Activated CD8-positive, alpha-beta memory T cell treated with anti-CD3 and anti-CD28 coated beads, Interleukin-2, amount 50 U/mL, for 48 hours (primary cell): Measurements from ENCODE around the gene TMEM229A.
"Not testable (repeated sequence)": the region's sequence is repeated elsewhere in the genome, so short reads cannot be mapped to it uniquely, and the experiment has no call there.

Experiments used
- DNase-seq: peaks from one replicate; pipeline ENCODE4 v3.0.0-alpha.2; 2020

TMEM229A gene

DNA sequence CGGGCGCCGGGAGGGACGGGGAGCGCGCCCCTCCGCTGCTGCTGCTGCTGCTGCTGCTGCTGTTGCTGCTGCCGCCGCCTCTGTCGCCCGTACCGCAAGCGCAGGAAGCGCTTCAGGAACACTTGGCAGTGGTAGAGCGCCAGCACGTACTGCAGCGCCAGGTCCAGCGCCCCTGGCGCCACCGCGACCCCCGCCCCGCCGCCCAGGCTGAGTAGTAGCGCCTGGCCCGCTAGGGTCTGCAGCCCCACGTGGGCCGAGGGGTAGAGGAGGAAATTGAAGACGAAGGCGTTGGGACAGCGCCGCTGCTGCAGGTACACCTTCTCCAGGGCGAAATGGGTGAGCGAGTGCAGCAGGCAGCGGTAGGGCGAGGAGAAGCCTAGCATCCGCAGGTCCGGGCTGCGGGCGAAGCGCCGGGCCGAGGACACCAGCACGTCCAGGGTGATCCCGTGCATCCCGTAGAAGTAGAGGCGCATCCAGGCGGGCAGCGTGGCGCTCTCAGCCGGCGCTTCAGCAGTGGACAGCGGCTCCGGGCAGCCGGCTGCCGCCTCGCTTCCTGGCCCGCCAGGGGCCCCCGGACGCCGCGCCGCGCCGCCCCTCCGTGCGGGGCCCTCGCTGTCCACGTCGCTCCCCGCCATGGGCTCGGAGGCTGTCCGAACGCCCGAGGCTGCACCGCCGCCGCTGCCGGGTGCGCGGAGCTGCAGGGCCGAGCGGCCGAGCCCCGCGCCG, at the start of gene TMEM229A:
Gene TMEM229A, minus strand, starts transcription at position 699 of the 726 bp plus-strand sequence. Its CDS starts 64 bp downstream, at position 635.
- DNase-seq, result peak; percentile 52

GRCh38 chr7:124082234-124082633, 49.4 kb upstream of the TMEM229A start:
- DNase-seq, result not testable (repeated sequence)

GRCh38 chr7:124077546-124077945, 44.7 kb upstream of the TMEM229A start:
- no peak for DNase-seq

- DNase-seq, result no peak
These were observed 44.0 kb upstream of the TMEM229A start for GRCh38 chr7:124076841-124077240.

GRCh38 chr7:124074007-124074406, 41.1 kb upstream of the TMEM229A start:
- DNase-seq, result no peak

DNA sequence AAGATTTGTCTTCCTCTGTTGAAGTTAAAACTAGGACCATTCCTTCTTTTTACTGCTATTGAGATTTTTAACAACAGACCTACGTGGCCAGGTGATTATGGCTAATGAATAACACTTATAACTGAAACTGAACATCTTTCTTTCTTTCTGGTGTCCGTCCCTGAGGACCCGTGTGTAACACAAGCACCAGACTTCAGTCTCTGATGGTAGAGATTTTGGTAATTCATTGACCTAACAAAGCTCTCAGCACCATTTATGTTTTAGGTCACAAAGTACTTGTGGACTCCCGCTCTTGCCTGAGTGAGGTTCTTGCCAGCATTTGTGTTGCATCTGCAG, 40.4 kb upstream of the TMEM229A start:
- no peak for DNase-seq

GRCh38 chr7:124072603-124073309, 39.9 kb upstream of the TMEM229A start:
- no peak for DNase-seq

GRCh38 chr7:124071843-124072242, 39.0 kb upstream of the TMEM229A start:
- no peak for DNase-seq

GRCh38 chr7:124062171-124062570, 29.3 kb upstream of the TMEM229A start:
- no peak for DNase-seq

GRCh38 chr7:124060528-124060927, 27.7 kb upstream of the TMEM229A start:
- DNase-seq, result no peak

DNA sequence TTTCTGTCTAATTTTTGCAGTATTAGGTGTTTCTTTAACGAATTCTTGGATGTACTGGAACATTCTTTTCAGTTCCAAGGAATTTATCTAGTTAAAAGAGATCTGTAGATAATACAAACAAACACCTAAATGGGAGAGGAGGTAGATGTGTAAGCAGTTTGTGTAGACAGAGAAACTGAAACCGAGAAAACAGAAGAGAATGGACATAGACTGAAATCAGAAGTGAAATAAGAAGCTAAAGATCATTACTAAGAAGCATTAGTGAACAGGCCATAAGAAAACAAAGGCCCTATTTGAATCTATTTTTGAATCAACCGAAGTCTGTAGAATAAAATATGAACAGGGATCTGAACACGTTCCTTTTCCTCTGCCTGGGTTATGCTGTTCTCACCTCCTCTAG, 26.5 kb upstream of the TMEM229A start:
- no peak for DNase-seq

- DNase-seq, result no peak
These were observed 25.6 kb upstream of the TMEM229A start for GRCh38 chr7:124058515-124058914.

DNA sequence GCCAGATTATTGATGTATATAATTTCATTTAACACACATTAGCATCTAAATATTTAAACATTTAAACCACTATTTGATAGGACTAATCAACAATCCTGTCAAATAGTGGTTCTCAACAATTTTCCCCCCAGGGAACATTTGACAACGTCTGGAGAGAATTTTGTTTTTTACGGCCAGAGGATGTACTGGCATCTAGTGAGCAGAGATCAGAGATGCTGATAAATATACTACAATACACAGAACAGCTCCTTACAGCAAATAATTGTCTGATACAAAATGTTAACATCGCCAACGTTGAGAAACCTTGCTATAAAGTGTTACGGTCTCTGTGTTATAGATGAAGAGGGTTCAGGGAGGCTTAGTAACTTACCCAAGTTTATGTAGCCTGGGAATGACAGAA, 25.0 kb upstream of the TMEM229A start:
- DNase-seq, result no peak

DNA sequence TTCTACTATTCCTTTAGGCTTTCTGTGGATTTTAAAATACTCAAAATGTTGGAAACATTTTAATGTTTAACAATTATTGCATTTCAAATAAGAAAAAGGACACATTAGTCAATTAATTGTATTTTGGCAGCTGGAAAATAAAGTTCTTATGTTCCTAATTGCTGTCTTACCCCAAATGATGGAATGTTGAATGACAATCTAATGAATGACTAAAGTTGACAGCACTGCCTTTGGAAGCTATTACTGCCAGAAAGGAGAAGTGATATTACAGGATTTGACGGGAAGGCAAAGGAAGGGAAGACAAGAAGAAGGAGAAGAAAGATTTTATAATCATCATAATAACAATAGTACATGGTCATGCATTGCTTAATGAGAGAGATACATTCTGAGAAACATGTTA, 23.4 kb upstream of the TMEM229A start:
- DNase-seq, result no peak

DNA sequence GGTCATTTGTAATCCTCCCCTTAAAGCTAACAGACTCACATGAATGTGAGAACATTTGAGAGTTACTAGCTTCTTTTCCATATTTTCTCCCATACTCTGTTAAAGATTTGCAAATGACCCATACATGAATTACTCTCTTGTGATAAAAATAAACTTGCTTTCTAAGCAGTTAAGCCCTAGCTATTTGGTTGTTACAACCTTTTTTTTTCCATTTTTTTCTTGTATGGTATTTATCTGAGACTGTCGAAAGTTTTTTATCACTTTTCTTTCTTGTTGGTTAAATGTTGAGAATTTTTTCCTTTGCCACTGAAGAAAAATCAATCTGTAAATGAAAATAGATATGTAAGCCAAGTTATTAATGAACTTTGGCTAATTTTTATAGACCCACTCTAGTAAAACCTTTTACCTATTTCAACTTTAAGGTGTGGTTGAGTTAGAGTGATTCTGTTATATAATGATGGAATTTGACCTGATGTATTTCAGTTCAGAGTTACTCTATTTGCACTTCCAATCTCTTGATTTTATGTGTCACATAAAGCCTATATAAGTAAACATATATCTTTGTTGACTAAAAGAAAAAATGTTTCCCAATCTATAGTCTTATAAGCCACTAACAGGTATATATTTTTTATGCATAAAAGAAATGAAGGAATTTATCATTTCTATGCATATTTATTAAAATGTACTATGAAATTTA, 19.0 kb upstream of the TMEM229A start:
- DNase-seq, result no peak

DNA sequence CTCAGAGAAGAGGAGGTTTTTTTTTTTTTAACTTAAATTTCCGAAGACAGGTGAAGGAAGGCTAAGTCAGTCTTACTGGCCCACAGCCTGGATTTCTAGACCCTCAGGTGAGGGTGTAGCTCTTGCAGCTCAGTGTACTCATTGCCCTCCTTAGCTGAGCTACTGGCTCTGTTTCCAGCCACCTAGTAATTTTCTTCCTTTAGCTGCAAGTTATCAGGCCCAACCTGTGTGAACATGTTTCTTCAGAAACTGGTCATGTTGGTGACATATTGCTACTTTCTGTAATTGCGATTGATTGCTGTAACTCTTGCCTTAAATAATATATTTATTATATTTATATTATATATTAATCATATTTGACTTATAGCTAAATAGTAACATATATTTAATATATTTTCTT, 10.0 kb upstream of the TMEM229A start:
- DNase-seq, result no peak

DNA sequence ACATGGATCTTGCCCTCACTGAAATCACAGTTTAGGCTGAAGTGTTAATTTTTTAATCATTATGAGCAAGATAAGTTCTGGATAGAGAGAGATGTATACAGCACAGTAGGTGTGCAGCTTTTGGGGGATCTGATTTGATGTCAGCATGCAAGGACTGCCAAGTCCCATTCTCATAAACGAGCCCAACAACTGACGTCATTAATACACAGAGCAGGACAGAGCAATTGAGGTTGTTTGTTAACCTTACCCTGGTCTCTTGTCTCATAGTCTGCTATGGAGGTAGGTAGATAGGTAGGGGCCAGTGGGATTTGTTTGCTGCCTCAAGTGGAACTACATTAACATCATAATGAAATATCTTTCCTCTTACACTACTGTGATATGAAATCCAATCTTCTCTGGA, 8.6 kb upstream of the TMEM229A start:
- no peak for DNase-seq

DNA sequence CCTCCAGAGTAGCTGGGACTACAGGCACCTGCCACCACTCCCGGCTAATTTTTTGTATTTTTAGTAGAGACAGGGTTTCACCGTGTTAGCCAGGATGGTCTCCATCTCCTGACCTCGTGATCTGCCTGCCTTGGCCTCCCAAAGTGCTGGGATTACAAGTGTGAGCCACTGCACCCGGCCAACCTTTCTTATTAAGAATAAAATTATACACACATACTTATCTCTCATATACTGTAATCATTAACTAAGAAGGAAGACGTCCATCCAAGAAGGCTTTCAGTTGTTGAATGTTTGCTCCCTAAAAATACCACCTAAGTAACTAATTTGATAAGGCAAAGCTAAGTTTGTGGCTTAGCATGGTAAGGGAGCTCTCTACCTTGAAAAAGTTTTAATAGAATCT, 5.0 kb upstream of the TMEM229A start:
- DNase-seq, result not testable (repeated sequence)

DNA sequence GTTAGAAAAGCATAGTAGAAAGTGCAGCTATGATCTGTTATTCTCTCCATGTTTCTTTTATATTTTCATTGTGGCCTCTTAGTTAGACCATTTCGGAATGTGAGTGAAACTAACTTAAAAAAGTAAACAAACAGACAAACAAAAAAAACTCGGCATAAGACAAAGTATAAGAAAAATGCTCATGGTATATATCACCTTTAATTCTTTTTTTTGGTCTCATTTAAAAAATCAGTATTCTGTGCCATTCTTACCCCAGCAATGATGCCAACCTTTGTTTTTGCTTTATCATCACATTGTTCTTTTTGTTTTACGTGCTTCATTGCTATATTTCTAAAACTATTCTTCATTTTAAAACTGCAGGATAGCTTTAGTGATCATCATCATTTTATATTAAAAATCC, 2.8 kb upstream of the TMEM229A start:
- DNase-seq, result no peak

DNA sequence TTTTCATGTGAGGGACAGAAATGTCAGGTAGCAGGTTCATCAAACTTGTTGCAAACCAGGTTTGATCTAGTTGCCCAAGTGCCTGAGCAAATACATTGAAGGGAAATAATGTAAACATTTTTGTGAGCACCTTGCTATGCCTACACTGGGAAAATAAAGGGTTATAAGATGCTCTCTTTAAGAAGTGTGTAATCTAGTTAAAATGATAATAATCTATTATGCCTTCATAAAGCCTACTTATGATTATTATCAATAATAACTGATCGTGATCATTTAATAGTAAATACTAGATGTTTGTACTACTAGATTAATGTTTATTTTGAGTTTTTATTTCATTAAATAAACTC, 1.9 kb upstream of the TMEM229A start:
- DNase-seq, result no peak

DNA sequence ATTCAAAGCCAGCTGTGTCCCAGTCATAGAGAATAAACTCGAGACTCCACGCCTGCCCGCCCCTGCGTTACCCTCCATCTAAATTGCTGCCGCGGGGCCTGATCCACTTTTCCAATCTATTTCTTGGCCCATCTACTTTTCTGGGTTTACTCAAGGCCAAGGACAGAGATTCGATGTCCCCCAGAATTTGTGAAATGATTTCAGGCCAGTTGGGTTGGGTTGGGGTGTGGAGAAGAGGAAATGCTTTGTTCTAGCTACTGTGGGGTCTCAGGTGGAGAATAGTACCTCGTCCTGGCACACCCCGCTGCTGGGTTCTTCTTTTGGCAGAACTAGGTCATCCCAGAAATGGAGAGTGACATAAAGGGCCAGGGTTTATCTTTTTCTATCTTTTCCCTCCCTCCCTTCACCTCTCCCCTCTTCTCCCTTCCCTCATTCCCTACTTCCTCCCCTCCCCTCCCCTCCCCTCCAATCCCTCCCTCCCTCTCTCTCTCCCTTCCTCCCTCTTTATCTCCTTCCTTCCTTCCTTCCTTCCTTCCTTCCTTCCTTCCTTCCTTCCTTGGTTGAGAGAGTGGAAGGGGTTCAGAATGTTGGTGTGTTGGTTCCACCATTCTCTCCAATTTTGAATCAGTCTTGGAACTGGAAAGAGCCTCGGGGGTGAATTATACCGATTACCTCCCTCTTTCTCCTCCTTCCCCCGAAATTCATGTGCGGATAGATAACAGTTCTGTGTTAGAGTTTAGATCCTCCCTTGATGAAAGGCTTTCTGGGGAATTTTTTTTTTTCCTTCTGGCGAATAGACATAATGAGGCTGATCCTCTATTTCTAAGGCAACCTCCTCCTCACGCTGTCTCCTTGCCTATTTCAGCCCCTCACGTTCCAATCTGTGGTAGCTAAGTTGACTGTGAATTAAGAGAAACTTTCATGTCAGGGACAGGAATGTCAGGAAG, 1.2 kb upstream of the TMEM229A start:
- no peak for DNase-seq

DNA sequence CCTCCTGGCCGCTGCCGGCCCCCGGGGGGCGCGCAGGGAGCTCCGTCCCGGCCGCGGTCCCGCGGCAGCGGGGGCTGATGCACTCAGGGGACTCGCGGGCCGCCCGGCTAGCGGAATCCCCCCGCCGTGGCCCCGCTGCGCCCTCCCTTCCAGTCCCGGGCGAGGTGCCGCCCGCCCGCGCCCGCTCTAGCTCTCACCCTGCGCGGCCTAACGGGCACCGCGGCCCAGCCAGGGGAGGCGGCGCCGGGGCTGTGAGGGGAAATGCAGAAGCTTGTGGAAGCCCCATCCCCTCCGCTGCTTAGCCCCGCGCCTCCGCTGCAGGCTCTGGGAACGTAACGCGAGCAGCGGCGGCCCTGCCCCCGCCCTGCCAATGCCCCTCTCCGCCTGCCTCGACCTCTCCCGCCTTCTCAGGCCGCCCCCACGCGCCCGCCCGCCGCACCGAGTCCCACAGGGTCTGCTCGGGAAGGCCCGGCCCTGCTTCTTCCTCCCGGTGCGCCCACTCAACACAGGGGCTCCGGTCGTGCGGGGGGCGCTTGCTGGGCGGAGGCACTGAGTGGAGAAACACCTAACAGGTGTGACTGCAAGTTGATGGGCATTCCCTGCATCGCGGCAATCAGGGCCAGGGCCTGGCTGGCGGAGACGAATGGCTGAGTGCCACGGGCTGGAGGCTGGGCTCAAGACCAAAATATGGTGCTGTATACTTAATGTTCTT, 384 bp upstream of the TMEM229A start:
- DNase-seq, result peak; percentile 49
